GM21526 (cell line): Measurements from ENCODE around the gene USP54.
"Not testable (repeated sequence)": the region's sequence is repeated elsewhere in the genome, so short reads cannot be mapped to it uniquely, and the experiment has no call there.

ENCODE experiments used
- ATAC-seq: cut with Tn5 transposase; IDR thresholded peaks from one replicate; pipeline ENCODE4 v1.9.1; 2021; ENCODE audit warnings: moderate library complexity; ENCODE audit not compliant: unreplicated experiment, low FRiP score

The USP54 gene, protein sequence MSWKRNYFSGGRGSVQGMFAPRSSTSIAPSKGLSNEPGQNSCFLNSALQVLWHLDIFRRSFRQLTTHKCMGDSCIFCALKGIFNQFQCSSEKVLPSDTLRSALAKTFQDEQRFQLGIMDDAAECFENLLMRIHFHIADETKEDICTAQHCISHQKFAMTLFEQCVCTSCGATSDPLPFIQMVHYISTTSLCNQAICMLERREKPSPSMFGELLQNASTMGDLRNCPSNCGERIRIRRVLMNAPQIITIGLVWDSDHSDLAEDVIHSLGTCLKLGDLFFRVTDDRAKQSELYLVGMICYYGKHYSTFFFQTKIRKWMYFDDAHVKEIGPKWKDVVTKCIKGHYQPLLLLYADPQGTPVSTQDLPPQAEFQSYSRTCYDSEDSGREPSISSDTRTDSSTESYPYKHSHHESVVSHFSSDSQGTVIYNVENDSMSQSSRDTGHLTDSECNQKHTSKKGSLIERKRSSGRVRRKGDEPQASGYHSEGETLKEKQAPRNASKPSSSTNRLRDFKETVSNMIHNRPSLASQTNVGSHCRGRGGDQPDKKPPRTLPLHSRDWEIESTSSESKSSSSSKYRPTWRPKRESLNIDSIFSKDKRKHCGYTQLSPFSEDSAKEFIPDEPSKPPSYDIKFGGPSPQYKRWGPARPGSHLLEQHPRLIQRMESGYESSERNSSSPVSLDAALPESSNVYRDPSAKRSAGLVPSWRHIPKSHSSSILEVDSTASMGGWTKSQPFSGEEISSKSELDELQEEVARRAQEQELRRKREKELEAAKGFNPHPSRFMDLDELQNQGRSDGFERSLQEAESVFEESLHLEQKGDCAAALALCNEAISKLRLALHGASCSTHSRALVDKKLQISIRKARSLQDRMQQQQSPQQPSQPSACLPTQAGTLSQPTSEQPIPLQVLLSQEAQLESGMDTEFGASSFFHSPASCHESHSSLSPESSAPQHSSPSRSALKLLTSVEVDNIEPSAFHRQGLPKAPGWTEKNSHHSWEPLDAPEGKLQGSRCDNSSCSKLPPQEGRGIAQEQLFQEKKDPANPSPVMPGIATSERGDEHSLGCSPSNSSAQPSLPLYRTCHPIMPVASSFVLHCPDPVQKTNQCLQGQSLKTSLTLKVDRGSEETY (N-terminal part only)

DNA sequence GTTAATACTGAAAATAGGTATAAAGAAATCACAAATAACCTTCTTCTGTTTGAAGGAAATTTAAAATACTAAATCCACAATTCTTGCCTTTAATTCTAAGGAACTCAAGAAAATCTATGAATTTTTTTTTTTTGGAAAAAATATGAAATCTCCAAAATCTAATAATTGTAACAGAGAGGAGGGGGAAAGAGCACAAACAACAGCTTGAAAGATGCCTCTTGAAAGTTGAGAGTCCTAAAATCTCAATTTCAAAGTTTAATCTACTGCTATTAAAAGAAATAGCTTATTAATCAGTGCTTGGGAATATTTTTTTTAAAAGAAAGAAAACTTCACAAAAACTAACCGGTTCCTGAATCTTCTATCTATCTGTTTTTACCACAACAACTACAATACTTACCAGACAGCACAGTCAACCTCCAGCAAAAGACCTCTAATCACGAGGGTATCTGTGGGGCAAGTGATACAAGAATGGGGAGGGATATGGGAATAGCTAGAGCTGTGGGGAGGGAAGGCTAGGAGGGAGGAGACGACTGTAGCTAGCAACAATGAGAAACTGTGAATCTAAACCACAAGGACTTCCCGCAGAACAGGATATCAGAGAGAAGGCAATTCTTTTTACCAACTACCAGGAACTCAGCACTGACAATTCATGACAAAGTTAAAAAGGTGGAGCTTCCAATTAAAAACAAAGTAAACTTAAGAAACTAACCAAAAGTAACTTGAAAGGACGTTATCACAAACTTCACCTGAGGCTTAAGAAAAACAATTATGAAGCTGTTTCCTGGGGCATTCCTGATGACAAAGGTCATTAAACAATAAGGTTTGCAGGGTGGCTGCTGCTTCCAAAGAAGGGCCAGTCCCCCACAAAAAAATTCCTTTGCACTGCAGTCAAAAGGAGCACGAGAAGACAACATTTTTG is at the start of gene USP54:
TSS of gene USP54 (minus strand) at position 462 of the 919 bp plus-strand sequence. CDS start 15,684 bp downstream, outside the sequence.
- no peak for ATAC-seq

DNA sequence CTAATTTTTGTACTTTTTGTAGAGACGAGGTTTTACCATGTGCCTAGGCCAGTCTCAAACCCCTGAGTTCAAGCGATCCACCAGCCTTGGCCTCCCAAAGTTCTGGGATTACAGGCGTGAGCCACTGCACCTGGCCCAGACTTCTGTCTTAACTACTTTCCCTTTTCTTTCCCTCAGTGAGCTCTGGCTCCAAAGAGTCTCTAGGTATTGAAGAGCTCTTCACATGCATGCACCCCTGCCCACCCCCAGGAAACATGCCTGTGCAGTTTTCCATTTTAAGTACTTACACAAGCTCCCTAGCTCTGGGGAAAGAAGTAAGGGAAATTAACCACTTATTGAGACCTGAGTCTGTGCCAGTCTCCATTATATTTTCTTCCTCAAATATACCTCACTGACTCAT is 48.1 kb upstream of the USP54 start:
- ATAC-seq = no peak

DNA sequence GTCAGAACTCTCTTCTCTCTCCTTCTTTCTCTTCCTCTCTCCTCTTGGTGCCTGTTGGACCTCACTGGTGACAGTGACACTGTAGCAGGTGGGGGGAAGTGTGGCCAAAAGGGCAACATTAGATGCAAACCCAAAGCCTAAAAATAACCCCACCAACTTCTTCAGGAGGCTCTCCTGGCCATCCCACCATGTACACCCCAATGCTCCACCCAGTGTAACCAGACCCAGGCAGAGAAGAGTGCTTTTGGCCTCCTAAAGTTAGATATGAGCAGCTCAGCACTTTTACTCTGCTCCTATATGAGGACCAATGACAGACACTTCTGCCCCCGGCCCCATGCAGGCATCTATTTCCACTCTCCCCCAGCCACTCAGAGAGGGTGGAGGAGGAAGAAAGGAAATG is 44.6 kb upstream of the USP54 start:
- no peak for ATAC-seq

DNA sequence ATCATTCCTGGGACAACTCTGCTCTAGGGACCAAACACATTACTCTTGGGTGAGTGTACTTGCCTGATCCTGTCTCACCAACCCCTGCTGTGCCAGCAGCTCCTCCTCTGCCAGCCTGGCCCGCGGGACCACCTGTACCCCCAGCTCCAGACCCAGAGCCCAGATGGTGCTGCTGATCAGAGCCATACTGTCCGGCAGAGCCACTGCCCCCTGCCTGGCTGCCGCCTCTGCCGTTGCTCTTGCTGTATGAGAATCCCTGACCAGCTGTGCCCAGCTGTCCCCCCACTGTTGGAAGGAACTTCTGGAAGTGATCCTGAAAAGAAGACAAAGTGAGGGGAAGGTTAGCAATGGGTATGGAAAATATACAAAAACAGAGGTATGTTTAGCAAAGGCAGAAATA is 43.3 kb upstream of the USP54 start:
- no peak for ATAC-seq

DNA sequence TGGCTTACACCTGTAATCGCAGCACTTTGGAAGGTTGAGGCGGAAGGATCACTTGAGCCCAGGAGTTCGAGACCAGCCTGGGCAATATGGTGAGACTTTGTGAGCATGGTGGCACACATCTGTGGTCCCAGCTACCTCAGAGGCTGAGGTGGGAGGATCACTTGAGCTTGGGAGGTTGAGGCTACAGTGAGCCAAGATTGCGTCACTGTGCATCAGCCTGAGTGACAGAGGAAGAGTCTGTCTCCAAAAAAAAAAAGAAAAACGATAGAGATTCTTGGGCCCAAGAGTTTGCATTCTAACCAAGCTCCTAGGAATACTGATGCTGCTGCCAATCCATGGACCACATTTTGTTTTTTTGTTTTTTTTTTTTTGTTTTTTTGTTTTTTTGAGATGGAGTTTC is 38.0 kb upstream of the USP54 start:
- no peak for ATAC-seq

DNA sequence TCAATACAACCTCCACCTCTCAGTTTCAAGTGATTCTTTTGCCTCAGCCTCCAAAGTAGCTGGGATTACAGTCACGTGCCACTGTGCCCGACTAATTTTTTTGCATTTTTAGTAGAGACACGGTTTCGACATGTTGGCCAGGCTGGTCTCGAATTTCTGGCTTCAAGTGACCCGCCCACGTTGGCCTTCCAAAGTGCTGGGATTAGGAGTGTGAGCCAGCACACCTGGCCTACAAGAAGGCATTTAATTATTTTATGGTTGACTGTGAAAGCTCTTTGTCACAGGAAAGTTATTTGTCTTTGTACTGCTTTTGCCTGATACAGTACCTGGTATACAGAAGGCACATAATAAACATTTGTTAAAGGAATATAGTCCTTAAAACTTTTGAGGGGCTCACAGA is 37.3 kb upstream of the USP54 start:
- ATAC-seq = no peak

DNA sequence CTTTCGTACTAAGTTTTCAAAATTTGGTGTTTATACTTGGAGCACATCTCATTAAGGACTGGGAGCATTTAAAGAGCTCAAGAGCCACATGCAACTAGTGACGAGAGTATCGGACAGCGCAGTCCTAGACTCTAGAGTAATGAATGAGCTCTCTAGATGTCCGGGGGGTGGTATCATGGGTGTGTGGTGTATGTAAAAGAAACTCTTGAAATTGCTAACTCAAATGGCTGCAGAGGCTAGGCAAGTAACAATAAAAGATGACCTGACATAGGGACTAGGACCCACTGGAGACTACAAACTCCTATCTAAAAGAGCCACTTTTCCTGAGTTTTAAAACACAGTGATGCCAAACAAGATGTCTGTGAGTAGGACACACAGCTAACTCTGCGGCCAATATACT is 36.2 kb upstream of the USP54 start:
- ATAC-seq = no peak

DNA sequence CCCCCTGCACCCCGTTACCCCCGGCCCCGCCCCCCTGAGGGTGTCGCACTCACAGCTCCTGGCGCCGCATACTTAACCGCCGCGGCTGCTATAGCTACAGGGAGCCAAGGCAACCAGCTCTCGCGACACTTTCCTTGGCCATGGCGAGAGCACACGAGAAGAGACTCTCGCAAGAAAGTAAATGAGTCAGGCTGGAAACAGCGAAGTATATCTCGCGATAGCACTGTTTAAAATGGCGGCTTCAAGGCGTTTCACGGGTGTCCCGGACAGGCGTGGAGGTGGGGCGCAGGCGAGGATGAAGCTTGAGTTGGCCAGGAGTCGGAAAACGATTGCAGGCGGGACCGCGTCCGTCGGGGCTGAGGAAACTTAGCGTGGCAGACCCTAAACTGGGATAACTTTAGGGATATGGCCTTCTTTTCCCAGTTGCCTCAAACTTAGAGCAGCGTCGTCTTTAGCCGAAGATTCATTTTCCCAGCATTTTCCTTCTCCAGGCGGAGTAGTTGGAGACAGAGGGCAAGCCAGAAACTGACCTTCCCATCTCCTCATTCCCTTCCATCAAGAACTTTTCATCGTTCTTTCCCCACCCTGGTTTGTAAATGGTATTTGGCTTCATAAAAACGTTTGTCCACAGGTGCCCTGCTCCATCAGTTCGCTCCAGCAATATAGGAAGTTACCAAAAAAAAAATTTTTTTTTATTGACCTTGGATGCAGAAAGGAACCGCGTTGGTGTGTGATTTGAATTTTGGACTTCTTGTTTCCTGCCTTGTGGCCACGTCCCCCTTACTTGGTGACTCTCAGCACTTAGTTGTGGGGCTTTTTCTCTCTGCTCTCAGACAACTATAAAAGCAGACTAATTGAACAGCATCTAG is 35.0 kb upstream of the USP54 start:
- peak; percentile 95 for ATAC-seq

DNA sequence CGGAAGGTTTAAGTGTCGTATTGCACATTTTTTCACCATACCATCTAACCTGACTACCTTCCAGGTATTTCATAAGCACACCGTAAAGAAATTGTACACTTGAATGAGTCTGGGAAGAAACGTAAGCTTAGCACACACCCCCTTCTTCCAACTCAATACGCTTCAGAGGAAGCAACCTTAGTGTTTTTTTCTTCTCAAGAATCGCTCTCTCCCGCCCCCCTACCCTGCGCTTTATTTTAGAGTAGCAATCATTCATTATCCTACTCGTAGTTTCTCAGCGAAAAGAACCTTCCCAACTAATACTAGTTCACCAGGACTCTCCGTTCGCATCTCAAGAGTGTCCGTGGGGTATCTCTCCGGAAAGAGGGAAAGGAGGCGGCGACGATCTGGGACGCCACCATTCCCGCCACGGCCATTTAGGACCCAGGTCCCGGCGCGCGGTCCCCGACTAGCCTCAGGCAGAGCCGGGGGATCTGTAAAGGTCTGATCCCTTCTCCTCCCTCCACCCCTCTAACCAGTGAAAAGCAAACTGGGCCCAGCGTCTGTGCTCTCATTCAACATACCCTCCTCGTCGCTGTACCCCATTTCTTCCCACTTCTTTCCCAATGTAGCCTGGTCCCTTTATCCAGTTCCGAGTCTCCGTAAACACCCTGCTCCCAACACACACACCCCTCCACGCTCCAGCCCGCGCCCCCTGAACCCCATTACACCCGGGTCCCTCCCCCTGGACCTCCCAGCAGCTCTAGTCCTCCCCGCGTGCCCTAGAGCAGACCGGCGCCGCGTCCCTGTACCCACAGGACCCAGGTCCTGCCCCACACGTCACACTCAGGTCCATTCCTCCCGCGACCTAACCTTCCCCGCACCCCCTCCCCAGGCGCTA is 34.1 kb upstream of the USP54 start:
- ATAC-seq = peak; percentile 36

DNA sequence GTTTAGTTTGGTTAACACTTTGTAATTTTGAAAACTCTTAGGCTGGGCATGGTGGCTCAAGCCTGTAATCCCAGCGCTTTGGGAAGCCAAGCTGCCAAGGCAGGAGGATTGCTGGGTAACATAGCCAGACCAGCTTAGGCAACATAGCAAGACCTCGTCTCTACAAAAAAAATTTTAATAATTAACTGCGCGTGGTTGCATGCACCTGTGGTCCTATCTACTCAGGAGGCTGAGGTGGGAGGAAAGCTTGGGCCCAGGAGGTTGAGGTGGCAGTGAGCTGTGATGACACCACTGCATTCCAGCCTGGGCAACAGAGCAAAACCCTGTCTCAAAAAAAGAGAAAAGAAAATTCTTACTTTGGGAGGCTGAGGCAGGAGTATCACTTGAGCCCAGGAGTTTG is 31.9 kb upstream of the USP54 start:
- no peak for ATAC-seq

DNA sequence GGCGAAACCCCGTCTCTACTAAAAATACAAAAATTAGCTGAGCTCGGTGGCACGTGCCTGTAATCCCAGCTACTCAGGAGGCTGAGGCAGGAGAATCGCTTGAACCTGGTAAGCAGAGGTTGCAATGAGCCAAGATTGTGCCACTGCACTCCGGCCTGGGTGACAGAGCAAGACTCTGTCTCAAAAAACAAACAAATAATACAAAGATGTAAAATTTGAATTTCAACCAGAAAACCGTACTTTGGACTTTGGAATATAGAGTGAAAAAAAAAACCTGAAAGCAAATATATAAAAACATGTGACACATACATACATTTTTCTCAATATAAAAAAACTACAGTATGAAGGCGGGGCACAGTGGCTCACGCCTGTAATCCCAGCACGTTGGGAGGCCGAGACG is 29.8 kb upstream of the USP54 start:
- not testable (repeated sequence) for ATAC-seq

DNA sequence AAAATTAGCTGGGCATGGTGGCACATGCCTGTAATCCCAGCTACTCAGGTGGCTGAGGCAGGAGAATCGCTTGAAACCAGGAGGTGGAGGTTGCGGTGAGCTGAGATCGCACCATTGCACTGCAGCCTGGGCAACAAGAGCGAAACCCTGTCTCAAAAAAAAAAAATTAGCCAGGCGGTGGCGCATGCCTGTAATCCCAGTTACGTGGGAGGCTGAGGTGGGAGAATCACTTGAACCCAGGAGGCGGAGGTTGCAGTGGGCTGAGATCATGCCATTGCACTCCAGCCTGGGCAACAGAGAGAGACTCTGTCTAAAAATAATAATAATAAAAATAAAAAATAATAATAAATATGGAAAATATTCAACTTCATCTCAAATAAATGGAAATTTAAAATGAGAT is 26.0 kb upstream of the USP54 start:
- not testable (repeated sequence) for ATAC-seq

DNA sequence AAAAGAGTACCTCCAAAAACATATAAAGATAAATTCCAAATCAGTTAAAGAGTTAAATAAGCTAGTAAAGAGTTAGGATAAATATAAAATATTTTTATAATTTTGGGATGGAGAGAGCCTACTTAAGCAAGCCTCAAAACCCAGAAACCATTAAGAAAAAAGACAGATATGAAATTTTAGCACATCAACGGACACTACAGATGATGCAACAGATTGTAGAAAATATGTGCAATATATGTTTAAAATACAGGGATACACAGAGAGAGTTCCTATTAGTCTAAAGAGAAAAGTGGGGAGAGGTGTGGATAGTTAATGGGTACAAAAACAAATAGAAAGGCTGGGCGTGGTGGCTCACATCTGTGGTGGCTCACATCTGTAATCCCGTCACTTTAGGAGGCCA is 23.6 kb upstream of the USP54 start:
- no peak for ATAC-seq

DNA sequence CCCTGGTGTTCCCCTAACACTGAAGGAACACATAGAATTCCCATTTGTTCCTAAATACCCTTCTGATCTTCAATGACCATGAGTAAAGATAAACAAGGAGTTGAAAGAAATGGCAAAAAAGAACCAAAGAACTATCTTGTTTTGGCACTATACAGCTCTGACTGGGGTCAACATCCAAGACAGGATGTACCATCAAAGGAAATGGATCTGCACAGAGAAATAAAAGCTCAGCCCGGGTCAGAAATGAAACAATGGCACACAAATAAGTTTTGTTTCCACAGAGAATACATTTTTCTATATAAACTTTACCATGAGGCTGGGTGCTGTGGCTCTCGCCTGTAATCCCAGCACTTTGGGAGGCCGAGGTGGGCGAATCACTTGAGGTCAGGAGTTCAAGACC is 18.0 kb upstream of the USP54 start:
- ATAC-seq = no peak

DNA sequence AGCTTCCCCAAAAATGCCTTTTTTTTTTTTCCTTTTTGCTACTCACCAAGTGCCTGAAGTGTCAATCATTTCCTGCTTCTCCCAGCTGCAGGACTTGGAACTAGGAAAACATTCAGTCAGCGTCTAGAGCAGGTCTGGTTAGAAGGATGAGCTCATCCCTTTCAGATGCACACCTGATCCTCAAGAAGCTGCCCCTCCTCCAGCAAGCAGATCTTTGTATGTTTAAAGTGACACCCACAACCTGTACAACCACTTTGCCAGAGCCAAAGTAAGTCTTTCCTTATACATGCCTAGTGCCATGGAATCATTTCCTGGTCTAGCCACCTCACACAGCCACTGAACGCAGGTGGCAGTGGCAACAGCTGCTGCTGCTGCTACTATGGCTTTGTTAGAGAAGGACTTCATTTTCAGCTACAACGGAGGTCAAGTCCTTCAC is 10.4 kb upstream of the USP54 start:
- no peak for ATAC-seq

DNA sequence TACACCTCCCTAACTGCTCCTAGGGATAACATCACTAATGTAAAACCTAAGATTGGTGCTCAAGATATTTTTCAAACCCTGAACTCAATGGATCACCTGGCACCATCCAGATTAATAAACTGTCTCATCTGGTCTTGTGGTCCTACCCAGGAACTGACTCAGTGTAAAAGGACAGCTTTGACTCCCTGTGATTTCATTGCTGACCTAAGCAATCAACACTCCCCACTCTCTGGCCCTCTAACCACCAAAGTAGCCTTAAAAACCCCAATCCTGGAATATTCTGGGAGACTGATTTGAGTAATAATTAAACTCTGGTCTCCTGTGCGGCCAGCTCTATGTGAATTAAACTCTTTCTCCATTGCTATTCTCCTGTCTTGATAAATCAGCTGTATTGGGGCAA is 6.2 kb upstream of the USP54 start:
- no peak for ATAC-seq

DNA sequence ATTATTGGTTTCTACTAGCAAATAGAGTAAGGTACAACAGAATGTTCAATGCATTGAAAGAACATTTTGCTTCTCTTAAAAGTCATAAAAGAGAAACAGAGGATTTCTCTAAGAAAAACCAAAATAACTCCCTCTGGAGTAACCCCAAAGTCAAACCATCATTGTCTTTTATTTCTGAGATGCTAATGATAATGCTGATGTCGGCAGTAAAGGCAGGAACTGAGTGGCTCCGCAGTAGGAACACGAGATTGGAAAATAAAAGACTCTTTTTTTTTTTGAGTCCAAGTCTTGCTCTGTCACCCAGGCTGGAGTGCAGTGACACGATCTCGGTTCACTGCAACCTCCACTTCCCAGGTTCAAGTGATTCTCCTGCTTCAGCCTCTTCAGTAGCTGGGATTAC is 2.7 kb upstream of the USP54 start:
- ATAC-seq = no peak

DNA sequence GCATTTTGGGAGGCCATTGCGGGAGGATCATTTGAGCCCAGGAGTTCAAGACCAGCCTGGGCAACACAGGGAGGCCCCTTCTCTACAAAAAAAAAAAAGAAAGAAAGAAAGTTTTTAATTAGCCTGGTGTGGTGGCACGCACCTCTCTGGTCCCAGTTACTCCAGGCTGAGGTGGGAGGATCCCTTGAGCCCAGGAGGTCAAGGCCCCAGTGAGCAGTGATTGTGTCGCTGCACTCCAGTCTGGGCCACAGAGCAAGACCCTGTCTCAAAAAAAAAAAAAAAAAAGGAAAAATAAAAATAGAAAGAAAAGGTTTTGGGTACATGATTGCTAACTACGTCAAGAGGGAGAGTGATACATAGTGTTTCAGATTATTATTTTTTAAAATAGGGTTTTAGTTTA is 2.0 kb upstream of the USP54 start:
- no peak for ATAC-seq
